Measurements from ENCODE around the gene MYO1F. TPM values are rescaled to one million over a fixed set of nuclear protein-coding genes. Genes with fewer than 3 reads are reported as not detected.

MYO1F gene
- total RNA-seq, 2 donors from 2014 or later, result 216 to 232 TPM

- peak; percentile 71 for DNase-seq (ENCODE audit: low spot score)
- peak within 1 kb of the TSS; percentile 59 to 85 for H3K27ac Mint-ChIP-seq
- peaks cover 38 to 40% of the 10 kb centered on the region in 2 donors for H3K4me1 Mint-ChIP-seq (ENCODE audit: low read depth in 2 of 2)
- no peaks in the 10 kb centered on the region for H3K9me3 Mint-ChIP-seq
- peak; percentile 54 to 63 for ATAC-seq
- peak within 1 kb of the TSS; percentile 95 for H3K4me3 Mint-ChIP-seq
- H3K27me3 Mint-ChIP-seq, result no peaks in the 10 kb centered on the region
- no peaks in the 10 kb centered on the region for H3K36me3 Mint-ChIP-seq
Observed at GRCh38 chr19:8610041-8610935, 33.0 kb upstream of the MYO1F start, which contains the start of gene ADAMTS10. ADAMTS10 (minus strand) TSS chr19:8610715; CDS start chr19:8605710, 5,005 bp downstream.

- Mint-ChIP-seq H3K27ac (peak overlapping the region; percentile 59 to 85), H3K27me3 (no peaks in the 10 kb centered on the region)
- peak; percentile 71 for DNase-seq (ENCODE audit: low spot score)
Observed at GRCh38 chr19:8609279-8610040, 32.2 kb upstream of the MYO1F start.

GRCh38 chr19:8608941-8609278 is 31.7 kb upstream of the MYO1F start:
- no peak for DNase-seq (ENCODE audit: low spot score)
- peaks cover 33% of the 10 kb centered on the region in 2 donors for H3K4me1 Mint-ChIP-seq (ENCODE audit: low read depth in 2 of 2)
- H3K36me3 Mint-ChIP-seq, result no peaks in the 10 kb centered on the region
- peak overlapping the region; percentile 86 for H3K4me3 Mint-ChIP-seq
- peak overlapping the region; percentile 37 to 85 for H3K27ac Mint-ChIP-seq
- H3K27me3 Mint-ChIP-seq, result no peaks in the 10 kb centered on the region
- ATAC-seq, result no peak
- H3K9me3 Mint-ChIP-seq, result no peaks in the 10 kb centered on the region

More at GRCh38 chr19:8609279-8610040, 32.2 kb upstream of the MYO1F start:
- no peaks in the 10 kb centered on the region for H3K36me3 Mint-ChIP-seq
- ATAC-seq, result peak; percentile 67 to 73
- no peaks in the 10 kb centered on the region for H3K9me3 Mint-ChIP-seq
- peaks cover 33% of the 10 kb centered on the region in 2 donors for H3K4me1 Mint-ChIP-seq (ENCODE audit: low read depth in 2 of 2)
- H3K4me3 Mint-ChIP-seq, result peak overlapping the region; percentile 95

- Mint-ChIP-seq H3K9me3 (no peaks in the 10 kb centered on the region), H3K27ac (no peak overlapping the region), H3K27me3 (no peaks in the 10 kb centered on the region), H3K4me3 (no peak overlapping the region), H3K4me1 (ENCODE audit: low read depth in 2 of 2) (peaks cover 29 to 30% of the 10 kb centered on the region in 2 donors), H3K36me3 (no peaks in the 10 kb centered on the region)
- DNase-seq (ENCODE audit: low spot score) (no peak), ATAC-seq (no peak)
Observed at GRCh38 chr19:8607386-8607785, 30.1 kb upstream of the MYO1F start.

- no peak for ATAC-seq
- no peaks in the 10 kb centered on the region for H3K9me3 Mint-ChIP-seq
- no peaks in the 10 kb centered on the region for H3K27me3 Mint-ChIP-seq
- no peaks in the 10 kb centered on the region for H3K36me3 Mint-ChIP-seq
- H3K4me1 Mint-ChIP-seq (ENCODE audit: low read depth in 2 of 2), result peaks cover 25 to 30% of the 10 kb centered on the region in 2 donors
- no peak for DNase-seq (ENCODE audit: low spot score)
- no peak overlapping the region for H3K27ac Mint-ChIP-seq
- no peak overlapping the region for H3K4me3 Mint-ChIP-seq
Observed at GRCh38 chr19:8605514-8605913, 28.3 kb upstream of the MYO1F start.

- DNase-seq (ENCODE audit: low spot score), result no peak
- H3K9me3 Mint-ChIP-seq, result no peaks in the 10 kb centered on the region
- H3K4me1 Mint-ChIP-seq (ENCODE audit: low read depth in 2 of 2), result peaks cover 2 to 4% of the 10 kb centered on the region in 2 donors
- H3K27me3 Mint-ChIP-seq, result no peaks in the 10 kb centered on the region
- H3K27ac Mint-ChIP-seq, result no peak overlapping the region
- H3K36me3 Mint-ChIP-seq, result no peaks in the 10 kb centered on the region
- H3K4me3 Mint-ChIP-seq, result no peak overlapping the region
- ATAC-seq, result no peak
Observed at GRCh38 chr19:8601796-8602195, 24.6 kb upstream of the MYO1F start.

- no peaks in the 10 kb centered on the region for H3K27me3 Mint-ChIP-seq
- H3K4me1 Mint-ChIP-seq (ENCODE audit: low read depth in 2 of 2), result no peaks in the 10 kb centered on the region
- H3K4me3 Mint-ChIP-seq, result no peak overlapping the region
- H3K27ac Mint-ChIP-seq, result no peak overlapping the region
- ATAC-seq, result no peak
- H3K9me3 Mint-ChIP-seq, result no peaks in the 10 kb centered on the region
- no peaks in the 10 kb centered on the region for H3K36me3 Mint-ChIP-seq
- no peak for DNase-seq (ENCODE audit: low spot score)
Observed at GRCh38 chr19:8600816-8601215, 23.6 kb upstream of the MYO1F start.

- DNase-seq (ENCODE audit: low spot score) (no peak), ATAC-seq (no peak)
- Mint-ChIP-seq H3K9me3 (no peaks in the 10 kb centered on the region), H3K4me3 (no peak overlapping the region), H3K36me3 (no peaks in the 10 kb centered on the region), H3K27ac (no peak overlapping the region), H3K27me3 (no peaks in the 10 kb centered on the region), H3K4me1 (ENCODE audit: low read depth in 2 of 2) (no peaks in the 10 kb centered on the region)
Observed at GRCh38 chr19:8600064-8600463, 22.8 kb upstream of the MYO1F start.

- Mint-ChIP-seq H3K27me3 (no peaks in the 10 kb centered on the region), H3K4me1 (ENCODE audit: low read depth in 2 of 2) (peaks cover 21 to 24% of the 10 kb centered on the region in 2 donors), H3K9me3 (peaks cover 3% of the 10 kb centered on the region), H3K4me3 (no peak overlapping the region), H3K36me3 (peaks cover 4% of the 10 kb centered on the region), H3K27ac (no peak overlapping the region)
- DNase-seq (ENCODE audit: low spot score), result no peak
- ATAC-seq, result no peak
Observed at GRCh38 chr19:8596168-8596567, 18.9 kb upstream of the MYO1F start.

GRCh38 chr19:8595651-8596050 is 18.4 kb upstream of the MYO1F start:
- DNase-seq (ENCODE audit: low spot score), result no peak
- no peak for ATAC-seq
- peaks cover 4% of the 10 kb centered on the region for H3K36me3 Mint-ChIP-seq
- H3K27ac Mint-ChIP-seq, result no peak overlapping the region
- peaks cover 21 to 28% of the 10 kb centered on the region in 2 donors for H3K4me1 Mint-ChIP-seq (ENCODE audit: low read depth in 2 of 2)
- H3K9me3 Mint-ChIP-seq, result peaks cover 3% of the 10 kb centered on the region
- no peak overlapping the region for H3K4me3 Mint-ChIP-seq
- no peaks in the 10 kb centered on the region for H3K27me3 Mint-ChIP-seq

- no peak for ATAC-seq
- H3K9me3 Mint-ChIP-seq, result peaks cover 3% of the 10 kb centered on the region
- no peaks in the 10 kb centered on the region for H3K27me3 Mint-ChIP-seq
- H3K4me1 Mint-ChIP-seq (ENCODE audit: low read depth in 2 of 2), result peaks cover 21 to 29% of the 10 kb centered on the region in 2 donors
- no peak for DNase-seq (ENCODE audit: low spot score)
- peak overlapping the region; percentile 56 for H3K4me3 Mint-ChIP-seq
- H3K27ac Mint-ChIP-seq, result peak overlapping the region in 1 of 2 donors; percentile 75
- peaks cover 4% of the 10 kb centered on the region for H3K36me3 Mint-ChIP-seq
Observed at GRCh38 chr19:8593931-8594330, 16.7 kb upstream of the MYO1F start.

GRCh38 chr19:8592231-8593009 is 15.2 kb upstream of the MYO1F start:
- Mint-ChIP-seq H3K27ac (peak overlapping the region in 1 of 2 donors; percentile 5), H3K36me3 (peaks cover 4% of the 10 kb centered on the region), H3K27me3 (no peaks in the 10 kb centered on the region)

GRCh38 chr19:8589177-8589714 is 12.0 kb upstream of the MYO1F start:
- no peaks in the 10 kb centered on the region for H3K27me3 Mint-ChIP-seq
- DNase-seq (ENCODE audit: low spot score) (no peak), ATAC-seq (no peak)
- peaks cover 4% of the 10 kb centered on the region for H3K36me3 Mint-ChIP-seq
- no peak overlapping the region for H3K27ac Mint-ChIP-seq
- peaks cover 21 to 23% of the 10 kb centered on the region in 2 donors for H3K4me1 Mint-ChIP-seq (ENCODE audit: low read depth in 2 of 2)
- H3K9me3 Mint-ChIP-seq, result peaks cover 3% of the 10 kb centered on the region
- H3K4me3 Mint-ChIP-seq, result no peak overlapping the region

More at GRCh38 chr19:8592231-8593009, 15.2 kb upstream of the MYO1F start:
- H3K4me1 Mint-ChIP-seq (ENCODE audit: low read depth in 2 of 2), result peaks cover 21 to 29% of the 10 kb centered on the region in 2 donors
- peak overlapping the region; percentile 91 for H3K4me3 Mint-ChIP-seq
- H3K9me3 Mint-ChIP-seq, result peaks cover 3% of the 10 kb centered on the region
- peak; percentile 91 to 95 for ATAC-seq
- peak; percentile 98 for DNase-seq (ENCODE audit: low spot score)

All from natural killer cell treated with Interleukin-12 subunit alpha and Interleukin-12 subunit beta and Interleukin-15 and Interleukin-18, amount 100 ng/mL, for 72 hours (primary cell).